HepG2 (cell line): ENCODE results near the gene TSGA10. TPM values are rescaled to one million over a fixed set of nuclear protein-coding genes. Genes with fewer than 3 reads are reported as not detected.

Experiments used
- EZH2 ChIP-seq: conservative IDR thresholded peaks from 2 replicates; pipeline ENCODE4 v1.6.1; 2012; ENCODE audit warnings: mild to moderate bottlenecking, low read depth, low read length, moderate library complexity
- MEIS2 ChIP-seq: sonication (generic); formaldehyde crosslinking; IDR thresholded peaks from 2 replicates; pipeline ENCODE4 v1.9.0; 2021; ENCODE audit warnings: mild to moderate bottlenecking, missing genetic modification reagents
- PTBP1 ChIP-seq: fragments of 200-400 bp; formaldehyde crosslinking; IDR thresholded peaks from 2 replicates; pipeline ENCODE4 v1.6.1; 2018; ENCODE audit warnings: low read length, low read depth; ENCODE audit not compliant: poor library complexity, severe bottlenecking
- RAD51 ChIP-seq: fragments of 450-650 bp; IDR thresholded peaks from 2 replicates; pipeline ENCODE4 v1.6.1; 2016; ENCODE audit warnings: borderline replicate concordance
- ZBTB7A ChIP-seq: sonication (generic); formaldehyde crosslinking; IDR thresholded peaks from 2 replicates; pipeline ENCODE4 v1.8.0; 2022; ENCODE audit warnings: mild to moderate bottlenecking, missing genetic modification reagents
- ZFX ChIP-seq: sonication (generic); formaldehyde crosslinking; IDR thresholded peaks from 2 replicates; pipeline ENCODE4 v1.4.0; 2020; ENCODE audit warnings: mild to moderate bottlenecking, low read depth, missing genetic modification reagents, moderate library complexity
- ZNF264 ChIP-seq: sonication (generic); formaldehyde crosslinking; IDR thresholded peaks from 2 replicates; pipeline ENCODE4 v1.4.0; 2020; ENCODE audit warnings: missing genetic modification reagents
- ZNF432 ChIP-seq: sonication (generic); formaldehyde crosslinking; IDR thresholded peaks from 2 replicates; pipeline ENCODE4 v1.5.0; 2020; ENCODE audit warnings: missing genetic modification reagents, mild to moderate bottlenecking, borderline replicate concordance
- ZSCAN21 ChIP-seq: sonication (generic); formaldehyde crosslinking; IDR thresholded peaks from 2 replicates; pipeline ENCODE4 v1.8.0; 2022; ENCODE audit warnings: mild to moderate bottlenecking, missing genetic modification reagents, moderate library complexity, borderline replicate concordance
- ZSCAN30 ChIP-seq: sonication (generic); formaldehyde crosslinking; IDR thresholded peaks from 2 replicates; pipeline ENCODE4 v1.5.0; 2020; ENCODE audit warnings: mild to moderate bottlenecking, missing genetic modification reagents
- polyA plus RNA-seq, 8 experiments: library from polyadenylated mRNA; depleted of rRNA in 3 of 8; stranded (reverse) in 7 of 8; unstranded in 1 of 8; fragments of >200 nt; fragmentation: Illumina TruSeq in 4 of 8; extraction: Trizol in 4 of 8; gene quantifications; 2 replicates each; pipeline versions ENCODE4 v1.2.1 to v1.2.3, GENCODE V29; 2011 to 2016; ENCODE audit warnings: low read depth in 4 of 8, missing spikeins in 1 of 8, mixed read lengths in 1 of 8; ENCODE audit not compliant: insufficient read depth in 1 of 8
- total RNA-seq, 5 experiments: library from RNA; depleted of rRNA; stranded (reverse); fragments of >200 nt; fragmentation: Illumina TruSeq; extraction: Trizol; gene quantifications; 2 replicates each; pipeline ENCODE4 v1.2.3, GENCODE V29; 2016; ENCODE audit warnings: low read depth in 1 of 5
- TF ChIP-seq, protein P1 (sequence below), 2 experiments: sonication (generic) in 1 of 2; formaldehyde crosslinking in 1 of 2; IDR thresholded peaks; 2 replicates each; pipeline versions ENCODE4 v1.4.0 to v1.6.1; 2016 to 2020; ENCODE audit warnings: borderline replicate concordance in 1 of 2, low read depth in 1 of 2, mild to moderate bottlenecking in 1 of 2, missing genetic modification reagents in 1 of 2
- TF ChIP-seq, protein P2 (sequence below): sonication (generic); formaldehyde crosslinking; IDR thresholded peaks from 2 replicates; pipeline ENCODE4 v1.4.0; 2020; ENCODE audit warnings: missing genetic modification reagents
- TF ChIP-seq, protein P3 (sequence below): sonication (generic); formaldehyde crosslinking; IDR thresholded peaks from 2 replicates; pipeline ENCODE4 v1.8.1; 2023; ENCODE audit warnings: missing genetic modification reagents, mild to moderate bottlenecking, borderline replicate concordance
- TF ChIP-seq, protein P4 (sequence below): sonication (generic); formaldehyde crosslinking; IDR thresholded peaks from 2 replicates; pipeline ENCODE4 v1.4.0; 2020; ENCODE audit warnings: missing genetic modification reagents, borderline replicate concordance
- TF ChIP-seq, protein P5 (sequence below): sonication (generic); formaldehyde crosslinking; IDR thresholded peaks from 2 replicates; pipeline ENCODE4; 2020; ENCODE audit warnings: missing genetic modification reagents, mild to moderate bottlenecking, borderline replicate concordance

TSGA10 gene
- total and polyA plus RNA-seq, 2 of the 13 experiments (the other 11 are each of a cell fraction or from before 2014, with no cell fraction given), result 4.7 to 13.1 TPM

DNA sequence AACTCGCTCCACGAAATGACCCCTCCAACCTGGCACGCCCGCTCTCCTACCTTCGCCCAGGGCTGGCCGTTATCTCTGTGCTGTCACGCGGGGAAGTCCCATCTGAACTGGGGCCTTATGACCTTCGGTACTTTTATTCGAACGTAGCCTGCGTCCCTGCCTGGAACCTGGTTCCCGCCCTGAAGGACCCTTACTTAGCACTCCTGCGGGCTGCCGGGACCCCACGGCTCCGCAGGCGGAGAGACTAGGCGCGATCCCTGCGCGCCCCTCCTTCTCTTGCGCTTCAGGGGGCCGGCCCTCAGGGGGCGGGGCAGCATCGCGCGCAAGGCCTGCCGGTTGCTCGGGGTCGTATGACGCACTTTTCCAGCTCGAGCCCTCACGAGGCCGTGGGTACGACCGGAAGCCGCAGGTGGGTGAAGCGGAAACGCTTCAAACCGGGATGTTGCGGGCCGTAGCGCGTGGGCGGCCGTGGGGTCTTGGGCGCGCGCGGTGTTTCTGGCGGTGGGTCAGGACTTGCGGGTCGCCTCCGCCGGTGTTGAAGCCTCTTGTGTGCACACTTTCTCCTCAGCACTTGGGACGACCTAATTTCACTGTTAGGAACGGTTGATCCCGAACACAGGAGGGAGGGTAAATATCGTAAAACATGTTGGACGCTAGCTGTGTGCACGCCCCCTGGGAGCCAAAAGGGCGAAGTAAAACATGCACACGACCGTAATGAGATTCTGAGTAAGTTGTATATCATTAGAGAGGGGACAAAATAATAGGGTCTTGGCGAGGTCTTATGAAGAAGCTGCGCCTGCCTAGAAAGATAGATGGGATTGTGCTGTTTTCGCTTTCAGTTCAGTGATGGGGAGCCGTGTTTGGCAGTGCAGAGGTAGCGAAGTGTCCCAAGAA lies at the start of gene TSGA10, which contains the start of gene LIPT1 (continued):
- TF ChIP-seq, protein P1, sequence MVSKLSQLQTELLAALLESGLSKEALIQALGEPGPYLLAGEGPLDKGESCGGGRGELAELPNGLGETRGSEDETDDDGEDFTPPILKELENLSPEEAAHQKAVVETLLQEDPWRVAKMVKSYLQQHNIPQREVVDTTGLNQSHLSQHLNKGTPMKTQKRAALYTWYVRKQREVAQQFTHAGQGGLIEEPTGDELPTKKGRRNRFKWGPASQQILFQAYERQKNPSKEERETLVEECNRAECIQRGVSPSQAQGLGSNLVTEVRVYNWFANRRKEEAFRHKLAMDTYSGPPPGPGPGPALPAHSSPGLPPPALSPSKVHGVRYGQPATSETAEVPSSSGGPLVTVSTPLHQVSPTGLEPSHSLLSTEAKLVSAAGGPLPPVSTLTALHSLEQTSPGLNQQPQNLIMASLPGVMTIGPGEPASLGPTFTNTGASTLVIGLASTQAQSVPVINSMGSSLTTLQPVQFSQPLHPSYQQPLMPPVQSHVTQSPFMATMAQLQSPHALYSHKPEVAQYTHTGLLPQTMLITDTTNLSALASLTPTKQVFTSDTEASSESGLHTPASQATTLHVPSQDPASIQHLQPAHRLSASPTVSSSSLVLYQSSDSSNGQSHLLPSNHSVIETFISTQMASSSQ (IDR thresholded peaks at IDR 0.05; ENCODE audit: low read depth), result no peak
- TF ChIP-seq, protein P1 (CRISPR knock-in tag; IDR thresholded peaks at IDR 0.05; ENCODE audit: borderline replicate concordance), result peak; percentile 94
- TF ChIP-seq ZFX (CRISPR knock-in tag) (peak; percentile 96), ZNF264 (CRISPR knock-in tag) (peak; percentile 81), EZH2 (no peak), PTBP1 (peak; percentile 96), ZNF432 (CRISPR knock-in tag) (no peak), RAD51 (no peak), ZBTB7A (CRISPR knock-in tag) (peak; percentile 97), MEIS2 (CRISPR knock-in tag) (0 out of 2 replicates have a peak, but pooled peaks have one; percentile 68), ZSCAN30 (CRISPR knock-in tag) (0 out of 2 replicates have a peak, but pooled peaks have one; percentile 18), ZSCAN21 (CRISPR knock-in tag) (peak; percentile 97)
- TF ChIP-seq, protein P2, sequence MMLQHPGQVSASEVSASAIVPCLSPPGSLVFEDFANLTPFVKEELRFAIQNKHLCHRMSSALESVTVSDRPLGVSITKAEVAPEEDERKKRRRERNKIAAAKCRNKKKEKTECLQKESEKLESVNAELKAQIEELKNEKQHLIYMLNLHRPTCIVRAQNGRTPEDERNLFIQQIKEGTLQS (CRISPR knock-in tag), result peak; percentile 70; the same call in 1 of the 2 replicates
- TF ChIP-seq, protein P3, sequence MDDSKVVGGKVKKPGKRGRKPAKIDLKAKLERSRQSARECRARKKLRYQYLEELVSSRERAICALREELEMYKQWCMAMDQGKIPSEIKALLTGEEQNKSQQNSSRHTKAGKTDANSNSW, result peak; percentile 99; the same call in 1 of the 2 replicates
- TF ChIP-seq, protein P4, sequence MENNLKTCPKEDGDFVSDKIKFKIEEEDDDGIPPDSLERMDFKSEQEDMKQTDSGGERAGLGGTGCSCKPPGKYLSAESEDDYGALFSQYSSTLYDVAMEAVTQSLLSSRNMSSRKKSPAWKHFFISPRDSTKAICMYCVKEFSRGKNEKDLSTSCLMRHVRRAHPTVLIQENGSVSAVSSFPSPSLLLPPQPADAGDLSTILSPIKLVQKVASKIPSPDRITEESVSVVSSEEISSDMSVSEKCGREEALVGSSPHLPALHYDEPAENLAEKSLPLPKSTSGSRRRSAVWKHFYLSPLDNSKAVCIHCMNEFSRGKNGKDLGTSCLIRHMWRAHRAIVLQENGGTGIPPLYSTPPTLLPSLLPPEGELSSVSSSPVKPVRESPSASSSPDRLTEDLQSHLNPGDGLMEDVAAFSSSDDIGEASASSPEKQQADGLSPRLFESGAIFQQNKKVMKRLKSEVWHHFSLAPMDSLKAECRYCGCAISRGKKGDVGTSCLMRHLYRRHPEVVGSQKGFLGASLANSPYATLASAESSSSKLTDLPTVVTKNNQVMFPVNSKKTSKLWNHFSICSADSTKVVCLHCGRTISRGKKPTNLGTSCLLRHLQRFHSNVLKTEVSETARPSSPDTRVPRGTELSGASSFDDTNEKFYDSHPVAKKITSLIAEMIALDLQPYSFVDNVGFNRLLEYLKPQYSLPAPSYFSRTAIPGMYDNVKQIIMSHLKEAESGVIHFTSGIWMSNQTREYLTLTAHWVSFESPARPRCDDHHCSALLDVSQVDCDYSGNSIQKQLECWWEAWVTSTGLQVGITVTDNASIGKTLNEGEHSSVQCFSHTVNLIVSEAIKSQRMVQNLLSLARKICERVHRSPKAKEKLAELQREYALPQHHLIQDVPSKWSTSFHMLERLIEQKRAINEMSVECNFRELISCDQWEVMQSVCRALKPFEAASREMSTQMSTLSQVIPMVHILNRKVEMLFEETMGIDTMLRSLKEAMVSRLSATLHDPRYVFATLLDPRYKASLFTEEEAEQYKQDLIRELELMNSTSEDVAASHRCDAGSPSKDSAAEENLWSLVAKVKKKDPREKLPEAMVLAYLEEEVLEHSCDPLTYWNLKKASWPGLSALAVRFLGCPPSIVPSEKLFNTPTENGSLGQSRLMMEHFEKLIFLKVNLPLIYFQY (CRISPR knock-in tag), result peak; percentile 80
- TF ChIP-seq, protein P5, sequence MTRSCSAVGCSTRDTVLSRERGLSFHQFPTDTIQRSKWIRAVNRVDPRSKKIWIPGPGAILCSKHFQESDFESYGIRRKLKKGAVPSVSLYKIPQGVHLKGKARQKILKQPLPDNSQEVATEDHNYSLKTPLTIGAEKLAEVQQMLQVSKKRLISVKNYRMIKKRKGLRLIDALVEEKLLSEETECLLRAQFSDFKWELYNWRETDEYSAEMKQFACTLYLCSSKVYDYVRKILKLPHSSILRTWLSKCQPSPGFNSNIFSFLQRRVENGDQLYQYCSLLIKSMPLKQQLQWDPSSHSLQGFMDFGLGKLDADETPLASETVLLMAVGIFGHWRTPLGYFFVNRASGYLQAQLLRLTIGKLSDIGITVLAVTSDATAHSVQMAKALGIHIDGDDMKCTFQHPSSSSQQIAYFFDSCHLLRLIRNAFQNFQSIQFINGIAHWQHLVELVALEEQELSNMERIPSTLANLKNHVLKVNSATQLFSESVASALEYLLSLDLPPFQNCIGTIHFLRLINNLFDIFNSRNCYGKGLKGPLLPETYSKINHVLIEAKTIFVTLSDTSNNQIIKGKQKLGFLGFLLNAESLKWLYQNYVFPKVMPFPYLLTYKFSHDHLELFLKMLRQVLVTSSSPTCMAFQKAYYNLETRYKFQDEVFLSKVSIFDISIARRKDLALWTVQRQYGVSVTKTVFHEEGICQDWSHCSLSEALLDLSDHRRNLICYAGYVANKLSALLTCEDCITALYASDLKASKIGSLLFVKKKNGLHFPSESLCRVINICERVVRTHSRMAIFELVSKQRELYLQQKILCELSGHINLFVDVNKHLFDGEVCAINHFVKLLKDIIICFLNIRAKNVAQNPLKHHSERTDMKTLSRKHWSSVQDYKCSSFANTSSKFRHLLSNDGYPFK, result peak; percentile 89
